ENCODE data around the gene CCL23.
"Not testable (repeated sequence)": the region's sequence is repeated elsewhere in the genome, so short reads cannot be mapped to it uniquely, and the experiment has no call there.

Gene CCL23

GRCh38 chr17:36008998-36009665 is 8.6 kb downstream of the CCL23 start:
- no peak overlapping the region for H3K9ac ChIP-seq (ENCODE audit: low read length in 5 of 5)

DNA sequence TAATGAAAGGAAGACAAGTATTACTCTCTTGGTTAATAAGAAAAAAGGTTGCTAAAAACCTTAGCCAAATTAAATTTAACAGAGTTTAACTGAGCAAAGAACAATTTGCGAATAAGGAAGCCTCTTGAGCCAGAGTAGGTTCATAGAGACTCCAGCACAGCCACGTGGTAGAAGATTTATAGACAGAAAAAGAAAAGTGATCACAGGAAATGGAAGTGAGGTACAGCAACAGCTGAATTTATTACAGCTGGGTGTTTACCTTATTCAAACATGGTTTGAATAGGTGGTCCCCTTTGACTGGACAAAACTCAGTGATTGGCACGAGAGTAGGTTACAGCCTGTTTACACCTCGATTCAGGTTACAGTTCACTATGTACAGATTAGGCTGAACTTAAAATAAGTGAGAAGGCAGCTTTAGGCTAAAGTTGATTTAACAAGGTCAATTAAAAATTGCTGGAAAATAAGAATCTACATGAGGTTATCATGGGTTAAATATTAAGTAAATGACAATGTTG is 13.1 kb downstream of the CCL23 start:
- H3K27me3 ChIP-seq (ENCODE audit: control insufficient read depth in 5 of 5, insufficient read depth in 4 of 5, low read length in 5 of 5), result no peaks in the 10 kb centered on the region
- peaks cover 0 to 22% (median 0%) of the 10 kb centered on the region in 5 donors for H3K4me1 ChIP-seq (ENCODE audit: control insufficient read depth in 5 of 5, insufficient read depth in 5 of 5, low read length in 5 of 5)
- H3K27ac ChIP-seq (ENCODE audit: low read depth, low read length), result no peak overlapping the region
- H3K4me3 ChIP-seq (ENCODE audit: low read depth in 1 of 5, low read length in 5 of 5), result no peak overlapping the region
- H3K9ac ChIP-seq (ENCODE audit: low read length in 5 of 5), result no peak overlapping the region
- no peaks in the 10 kb centered on the region for H3K36me3 ChIP-seq (ENCODE audit: control insufficient read depth in 5 of 5, insufficient read depth in 5 of 5, low read length in 5 of 5)
- H3K9me3 ChIP-seq (ENCODE audit: control insufficient read depth in 5 of 5, low read length in 5 of 5), result peaks cover 0 to 16% (median 12%) of the 10 kb centered on the region in 5 donors

More at GRCh38 chr17:36008998-36009665, 8.6 kb downstream of the CCL23 start:
- H3K36me3 ChIP-seq (ENCODE audit: control insufficient read depth in 5 of 5, insufficient read depth in 5 of 5, low read length in 5 of 5), result no peaks in the 10 kb centered on the region
- peaks cover 0 to 11% (median 0%) of the 10 kb centered on the region in 5 donors for H3K4me1 ChIP-seq (ENCODE audit: control insufficient read depth in 5 of 5, insufficient read depth in 5 of 5, low read length in 5 of 5)
- H3K9me3 ChIP-seq (ENCODE audit: control insufficient read depth in 5 of 5, low read length in 5 of 5), result peaks cover 0 to 34% (median 25%) of the 10 kb centered on the region in 5 donors
- H3K27ac ChIP-seq (ENCODE audit: low read depth, low read length), result no peak overlapping the region
- H3K27me3 ChIP-seq (ENCODE audit: control insufficient read depth in 5 of 5, insufficient read depth in 4 of 5, low read length in 5 of 5), result no peaks in the 10 kb centered on the region
- no peak overlapping the region for H3K4me3 ChIP-seq (ENCODE audit: low read depth in 1 of 5, low read length in 5 of 5)

DNA sequence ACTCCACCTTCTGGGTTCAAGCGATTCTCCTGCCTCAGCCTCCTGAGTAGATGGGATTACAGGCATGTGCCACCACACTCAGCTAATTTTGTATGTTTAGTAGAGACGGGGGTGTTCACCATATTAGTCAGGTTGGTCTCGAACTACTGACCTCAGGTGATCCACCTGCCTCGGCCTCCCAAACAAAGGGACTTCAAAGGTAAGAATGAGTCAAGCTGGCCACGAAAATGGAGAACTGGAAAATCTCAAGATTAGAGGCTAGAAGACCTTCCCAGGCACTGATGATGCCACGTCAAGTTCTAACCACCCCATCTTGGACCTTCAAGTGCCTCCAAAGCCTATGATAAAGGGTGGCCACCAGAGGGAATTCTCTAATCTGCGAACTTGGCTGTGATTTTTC is 15.1 kb downstream of the CCL23 start:
- H3K27me3 ChIP-seq (ENCODE audit: control insufficient read depth in 5 of 5, insufficient read depth in 4 of 5, low read length in 5 of 5), result no peaks in the 10 kb centered on the region
- no peaks in the 10 kb centered on the region for H3K9me3 ChIP-seq (ENCODE audit: control insufficient read depth in 5 of 5, low read length in 5 of 5)
- H3K4me1 ChIP-seq (ENCODE audit: control insufficient read depth in 5 of 5, insufficient read depth in 5 of 5, low read length in 5 of 5), result peaks cover 0 to 22% (median 0%) of the 10 kb centered on the region in 5 donors
- no peak overlapping the region for H3K4me3 ChIP-seq (ENCODE audit: low read depth in 1 of 5, low read length in 5 of 5)
- no peaks in the 10 kb centered on the region for H3K36me3 ChIP-seq (ENCODE audit: control insufficient read depth in 5 of 5, insufficient read depth in 5 of 5, low read length in 5 of 5)
- H3K9ac ChIP-seq (ENCODE audit: low read length in 5 of 5), result no peak overlapping the region
- H3K27ac ChIP-seq (ENCODE audit: low read depth, low read length), result no peak overlapping the region

DNA sequence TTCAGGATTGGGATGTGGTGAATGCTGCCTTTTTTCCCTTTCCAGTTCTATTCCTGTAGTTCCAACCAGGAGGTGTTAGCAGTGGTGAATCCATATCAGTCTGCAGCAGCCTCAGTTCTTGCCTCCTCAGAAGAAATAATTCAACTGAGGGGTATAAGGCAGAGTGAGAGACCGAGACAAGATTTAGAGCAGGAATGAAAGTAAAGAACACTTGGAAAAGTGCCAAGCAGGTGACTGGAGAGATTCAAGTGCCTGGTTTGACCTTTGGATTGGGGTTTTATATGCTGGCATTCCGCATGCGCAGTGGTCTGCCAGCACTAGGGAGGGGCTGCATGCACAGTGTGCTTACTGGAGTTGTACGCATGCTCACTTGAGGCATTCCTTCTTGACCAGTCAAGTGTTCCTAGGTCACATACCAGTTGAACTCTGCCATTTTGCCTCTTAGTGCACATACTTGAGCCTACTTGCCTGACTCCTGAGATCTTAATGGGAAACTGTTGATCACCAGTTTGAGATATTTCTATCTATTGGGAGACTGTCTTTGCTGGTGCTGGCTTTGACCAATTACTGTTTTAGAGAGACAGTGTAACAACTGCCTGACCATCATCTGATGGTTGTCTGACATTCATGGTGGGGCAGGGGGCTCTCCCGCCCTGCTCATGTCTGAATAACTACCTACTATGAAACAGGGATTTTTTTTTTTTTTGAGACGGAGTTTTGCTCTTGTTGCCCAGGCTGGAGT is 15.7 kb downstream of the CCL23 start:
- H3K36me3 ChIP-seq (ENCODE audit: control insufficient read depth in 5 of 5, insufficient read depth in 5 of 5, low read length in 5 of 5), result no peaks in the 10 kb centered on the region
- H3K4me3 ChIP-seq (ENCODE audit: low read depth in 1 of 5, low read length in 5 of 5), result no peak overlapping the region
- peaks cover 0 to 22% (median 0%) of the 10 kb centered on the region in 5 donors for H3K4me1 ChIP-seq (ENCODE audit: control insufficient read depth in 5 of 5, insufficient read depth in 5 of 5, low read length in 5 of 5)
- no peaks in the 10 kb centered on the region for H3K27me3 ChIP-seq (ENCODE audit: control insufficient read depth in 5 of 5, insufficient read depth in 4 of 5, low read length in 5 of 5)
- no peak overlapping the region for H3K9ac ChIP-seq (ENCODE audit: low read length in 5 of 5)
- H3K9me3 ChIP-seq (ENCODE audit: control insufficient read depth in 5 of 5, low read length in 5 of 5), result no peaks in the 10 kb centered on the region
- H3K27ac ChIP-seq (ENCODE audit: low read depth, low read length), result no peak overlapping the region

DNA sequence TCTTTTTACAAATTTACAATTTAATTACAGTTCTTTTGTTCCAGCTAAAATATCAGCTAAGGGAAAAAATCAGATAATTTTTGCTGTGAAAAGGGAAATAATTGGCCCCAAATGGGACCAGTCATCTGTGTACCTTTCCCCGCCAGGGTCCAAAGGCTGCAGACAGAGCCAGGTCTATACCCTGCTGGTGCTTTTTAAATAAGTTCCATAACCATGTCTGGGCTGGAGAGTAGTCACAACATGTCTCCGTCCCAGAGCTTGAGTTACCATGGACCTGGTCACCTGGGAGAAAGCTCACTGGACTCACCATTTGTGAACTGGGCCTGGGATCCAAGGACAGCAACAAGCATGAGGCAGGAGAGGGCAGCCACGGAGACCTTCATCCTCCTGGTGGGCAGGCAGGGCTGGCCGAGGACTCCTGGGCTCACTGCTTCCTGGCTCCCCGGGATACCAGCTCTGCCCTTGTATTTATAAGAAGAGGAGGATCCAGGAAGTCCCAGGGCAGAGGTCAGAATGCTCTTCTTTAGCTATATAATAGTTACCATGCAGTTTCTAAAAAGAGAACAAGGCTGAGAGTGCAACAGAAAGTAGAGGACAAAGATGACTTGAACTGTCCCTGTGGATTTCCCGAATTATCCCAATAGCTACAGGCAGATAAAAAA is 16.5 kb downstream of the CCL23 start, which contains the start of gene CCL15:
Gene CCL15, minus strand, starts transcription at position 444 of the 662 bp plus-strand sequence. Its CDS starts 61 bp downstream, at position 383.
- Histone ChIP-seq H3K27ac (ENCODE audit: low read depth, low read length) (no peak within 1 kb of the TSS), H3K36me3 (ENCODE audit: control insufficient read depth in 5 of 5, insufficient read depth in 5 of 5, low read length in 5 of 5) (no peaks in the 10 kb centered on the region), H3K9me3 (ENCODE audit: control insufficient read depth in 5 of 5, low read length in 5 of 5) (no peaks in the 10 kb centered on the region), H3K9ac (ENCODE audit: low read length in 5 of 5) (no peak within 1 kb of the TSS), H3K4me3 (ENCODE audit: low read depth in 1 of 5, low read length in 5 of 5) (no peak within 1 kb of the TSS), H3K4me1 (ENCODE audit: control insufficient read depth in 5 of 5, insufficient read depth in 5 of 5, low read length in 5 of 5) (peaks cover 0 to 22% (median 0%) of the 10 kb centered on the region in 5 donors), H3K27me3 (ENCODE audit: control insufficient read depth in 5 of 5, insufficient read depth in 4 of 5, low read length in 5 of 5) (no peaks in the 10 kb centered on the region)

DNA sequence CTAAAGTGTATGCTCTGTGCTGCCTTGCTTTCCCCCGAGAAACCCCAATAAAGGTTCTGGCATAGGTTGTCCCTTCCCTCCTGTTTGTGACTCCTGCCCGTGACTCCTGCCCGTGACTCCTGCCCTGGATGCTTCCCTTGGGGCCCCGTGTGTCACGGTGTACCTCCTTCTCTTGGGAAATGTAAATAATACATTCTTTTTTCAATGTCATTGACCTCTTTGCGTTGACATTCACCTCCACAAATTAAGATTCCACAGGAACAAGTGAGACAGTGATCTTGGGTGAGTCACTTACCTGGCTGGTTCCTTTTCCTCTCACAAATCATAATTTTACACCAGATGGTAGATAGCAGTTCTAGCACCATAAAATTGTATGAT is 17.1 kb downstream of the CCL23 start:
- Histone ChIP-seq H3K27me3 (ENCODE audit: control insufficient read depth in 5 of 5, insufficient read depth in 4 of 5, low read length in 5 of 5) (no peaks in the 10 kb centered on the region), H3K4me1 (ENCODE audit: control insufficient read depth in 5 of 5, insufficient read depth in 5 of 5, low read length in 5 of 5) (peaks cover 0 to 22% (median 0%) of the 10 kb centered on the region in 5 donors), H3K4me3 (ENCODE audit: low read depth in 1 of 5, low read length in 5 of 5) (no peak overlapping the region), H3K27ac (ENCODE audit: low read depth, low read length) (no peak overlapping the region), H3K9me3 (ENCODE audit: control insufficient read depth in 5 of 5, low read length in 5 of 5) (no peaks in the 10 kb centered on the region), H3K36me3 (ENCODE audit: control insufficient read depth in 5 of 5, insufficient read depth in 5 of 5, low read length in 5 of 5) (no peaks in the 10 kb centered on the region), H3K9ac (ENCODE audit: low read length in 5 of 5) (no peak overlapping the region)

DNA sequence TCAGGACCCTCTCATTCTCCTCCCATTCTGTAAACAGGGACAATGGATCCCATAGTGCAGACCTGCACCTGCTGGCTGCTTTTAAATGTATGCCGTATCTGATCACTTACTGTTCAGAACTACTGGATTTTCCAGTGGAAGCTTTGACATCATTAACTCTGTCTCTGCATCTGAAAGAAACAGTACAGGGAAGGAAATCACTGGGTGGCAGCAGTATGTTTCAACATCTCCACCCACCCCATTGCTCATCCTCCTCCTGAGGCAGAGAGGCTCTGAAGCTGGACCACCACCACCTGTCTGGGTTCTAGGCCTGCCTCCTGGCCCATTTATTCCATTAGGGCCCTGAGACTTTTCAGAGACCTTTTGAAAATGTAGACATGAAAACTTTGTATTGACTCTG is 19.0 kb downstream of the CCL23 start:
- Histone ChIP-seq H3K4me1 (ENCODE audit: control insufficient read depth in 5 of 5, insufficient read depth in 5 of 5, low read length in 5 of 5) (peaks cover 0 to 18% (median 0%) of the 10 kb centered on the region in 5 donors), H3K27ac (ENCODE audit: low read depth, low read length) (no peak overlapping the region), H3K9me3 (ENCODE audit: control insufficient read depth in 5 of 5, low read length in 5 of 5) (peaks cover 0 to 5% (median 0%) of the 10 kb centered on the region in 5 donors), H3K9ac (ENCODE audit: low read length in 5 of 5) (no peak overlapping the region), H3K36me3 (ENCODE audit: control insufficient read depth in 5 of 5, insufficient read depth in 5 of 5, low read length in 5 of 5) (no peaks in the 10 kb centered on the region), H3K4me3 (ENCODE audit: low read depth in 1 of 5, low read length in 5 of 5) (no peak overlapping the region), H3K27me3 (ENCODE audit: control insufficient read depth in 5 of 5, insufficient read depth in 4 of 5, low read length in 5 of 5) (no peaks in the 10 kb centered on the region)

GRCh38 chr17:35998018-35998545 is 19.7 kb downstream of the CCL23 start:
- no peak overlapping the region for H3K27ac ChIP-seq (ENCODE audit: low read depth, low read length)
- H3K9me3 ChIP-seq (ENCODE audit: control insufficient read depth in 5 of 5, low read length in 5 of 5), result peaks cover 0 to 5% (median 0%) of the 10 kb centered on the region in 5 donors
- H3K36me3 ChIP-seq (ENCODE audit: control insufficient read depth in 5 of 5, insufficient read depth in 5 of 5, low read length in 5 of 5), result no peaks in the 10 kb centered on the region
- no peak overlapping the region for H3K4me3 ChIP-seq (ENCODE audit: low read depth in 1 of 5, low read length in 5 of 5)
- peaks cover 0 to 18% (median 0%) of the 10 kb centered on the region in 5 donors for H3K4me1 ChIP-seq (ENCODE audit: control insufficient read depth in 5 of 5, insufficient read depth in 5 of 5, low read length in 5 of 5)
- no peaks in the 10 kb centered on the region for H3K27me3 ChIP-seq (ENCODE audit: control insufficient read depth in 5 of 5, insufficient read depth in 4 of 5, low read length in 5 of 5)
- no peak overlapping the region for H3K9ac ChIP-seq (ENCODE audit: low read length in 5 of 5)

GRCh38 chr17:35995346-35995745 is 22.4 kb downstream of the CCL23 start:
- H3K9me3 ChIP-seq (ENCODE audit: control insufficient read depth in 5 of 5, low read length in 5 of 5); H3K27me3 ChIP-seq (ENCODE audit: control insufficient read depth in 5 of 5, insufficient read depth in 4 of 5, low read length in 5 of 5); H3K27ac ChIP-seq (ENCODE audit: low read depth, low read length); H3K36me3 ChIP-seq (ENCODE audit: control insufficient read depth in 5 of 5, insufficient read depth in 5 of 5, low read length in 5 of 5); H3K4me1 ChIP-seq (ENCODE audit: control insufficient read depth in 5 of 5, insufficient read depth in 5 of 5, low read length in 5 of 5); H3K4me3 ChIP-seq (ENCODE audit: low read depth in 1 of 5, low read length in 5 of 5); H3K9ac ChIP-seq (ENCODE audit: low read length in 5 of 5): not testable (repeated sequence)
